HepG2 (cell line): ENCODE measurements around the gene ALPK3. TPM values are rescaled to one million over a fixed set of nuclear protein-coding genes. Genes with fewer than 3 reads are reported as not detected.

ENCODE experiments used
- AKAP8 ChIP-seq: sonication (generic); formaldehyde crosslinking; IDR thresholded peaks from 2 replicates; pipeline ENCODE4 v1.5.1; 2020; ENCODE audit warnings: mild to moderate bottlenecking, missing genetic modification reagents
- FIP1L1 ChIP-seq: fragments of 200-400 bp; formaldehyde crosslinking; IDR thresholded peaks from 2 replicates; pipeline ENCODE4 v1.6.1; 2018; ENCODE audit warnings: low read depth, mild to moderate bottlenecking, low read length, moderate library complexity, borderline replicate concordance; ENCODE audit not compliant: insufficient read depth
- MZF1 ChIP-seq: sonication (generic); formaldehyde crosslinking; IDR thresholded peaks from 2 replicates; pipeline ENCODE4 v1.8.1; 2023; ENCODE audit warnings: mild to moderate bottlenecking, missing genetic modification reagents, borderline replicate concordance
- NFIC ChIP-seq: IDR thresholded peaks from 2 replicates; pipeline ENCODE4 v1.6.1; 2012; ENCODE audit warnings: mild to moderate bottlenecking, low read length, inconsistent platforms
- NKX3-1 ChIP-seq: sonication (generic); formaldehyde crosslinking; IDR thresholded peaks from 2 replicates; pipeline ENCODE4 v1.5.0; 2020; ENCODE audit warnings: missing genetic modification reagents
- NR2C2 ChIP-seq: sonication (generic); formaldehyde crosslinking; IDR thresholded peaks from 2 replicates; pipeline ENCODE4 v1.4.0; 2020; ENCODE audit warnings: missing genetic modification reagents, mild to moderate bottlenecking, moderate library complexity, borderline replicate concordance
- TBX2 ChIP-seq: sonication (generic); formaldehyde crosslinking; IDR thresholded peaks from 2 replicates; pipeline ENCODE4 v1.5.0; 2020; ENCODE audit warnings: missing genetic modification reagents, mild to moderate bottlenecking, borderline replicate concordance
- XRCC5 ChIP-seq: fragments of 200-400 bp; formaldehyde crosslinking; optimal IDR thresholded peaks from 2 replicates; pipeline ENCODE3; 2017; ENCODE audit warnings: mild to moderate bottlenecking, low read length
- ZBTB3 ChIP-seq: sonication (generic); formaldehyde crosslinking; IDR thresholded peaks from 2 replicates; pipeline ENCODE4 v1.4.0; 2020; ENCODE audit warnings: low read depth, mild to moderate bottlenecking, moderate library complexity, missing genetic modification reagents, borderline replicate concordance
- ZC3H4 ChIP-seq: sonication (generic); formaldehyde crosslinking; IDR thresholded peaks from 2 replicates; pipeline ENCODE4 v1.4.0; 2020; ENCODE audit warnings: missing genetic modification reagents, borderline replicate concordance
- ZFX ChIP-seq: sonication (generic); formaldehyde crosslinking; IDR thresholded peaks from 2 replicates; pipeline ENCODE4 v1.4.0; 2020; ENCODE audit warnings: mild to moderate bottlenecking, low read depth, missing genetic modification reagents, moderate library complexity
- ZNF251 ChIP-seq: sonication (generic); formaldehyde crosslinking; IDR thresholded peaks from 2 replicates; pipeline ENCODE4 v1.9.0; 2021; ENCODE audit warnings: mild to moderate bottlenecking, missing genetic modification reagents
- ZNF550 ChIP-seq: sonication (generic); formaldehyde crosslinking; IDR thresholded peaks from 2 replicates; pipeline ENCODE4 v1.4.0; 2020; ENCODE audit warnings: mild to moderate bottlenecking, missing genetic modification reagents, borderline replicate concordance
- ZNF564 ChIP-seq: sonication (generic); formaldehyde crosslinking; IDR thresholded peaks from 2 replicates; pipeline ENCODE4 v1.8.1; 2023; ENCODE audit warnings: mild to moderate bottlenecking, missing genetic modification reagents
- ZNF703 ChIP-seq: sonication (generic); formaldehyde crosslinking; IDR thresholded peaks from 2 replicates; pipeline ENCODE4 v1.5.1; 2020; ENCODE audit warnings: missing genetic modification reagents, mild to moderate bottlenecking, moderate library complexity, borderline replicate concordance
- ZSCAN31 ChIP-seq: sonication (generic); formaldehyde crosslinking; IDR thresholded peaks from 2 replicates; pipeline ENCODE4 v1.5.0; 2020; ENCODE audit warnings: low read depth, mild to moderate bottlenecking, missing genetic modification reagents
- polyA plus RNA-seq, 8 experiments: library from polyadenylated mRNA; depleted of rRNA in 3 of 8; stranded (reverse) in 7 of 8; unstranded in 1 of 8; fragments of >200 nt; fragmentation: Illumina TruSeq in 4 of 8; extraction: Trizol in 4 of 8; gene quantifications; 2 replicates each; pipeline versions ENCODE4 v1.2.1 to v1.2.3, GENCODE V29; 2011 to 2016; ENCODE audit warnings: low read depth in 4 of 8, missing spikeins in 1 of 8, mixed read lengths in 1 of 8; ENCODE audit not compliant: insufficient read depth in 1 of 8
- total RNA-seq, 5 experiments: library from RNA; depleted of rRNA; stranded (reverse); fragments of >200 nt; fragmentation: Illumina TruSeq; extraction: Trizol; gene quantifications; 2 replicates each; pipeline ENCODE4 v1.2.3, GENCODE V29; 2016; ENCODE audit warnings: low read depth in 1 of 5
- TF ChIP-seq, protein P1 (sequence below): sonication (generic); formaldehyde crosslinking; IDR thresholded peaks from 2 replicates; pipeline ENCODE4 v1.5.0; 2020; ENCODE audit warnings: mild to moderate bottlenecking, missing genetic modification reagents, moderate library complexity
- TF ChIP-seq, protein P2 (sequence below): sonication (generic); formaldehyde crosslinking; IDR thresholded peaks from 2 replicates; pipeline ENCODE4 v1.4.0; 2020; ENCODE audit warnings: missing genetic modification reagents, borderline replicate concordance
- TF ChIP-seq, protein P3 (sequence below): sonication (generic); formaldehyde crosslinking; IDR thresholded peaks from 2 replicates; pipeline ENCODE4 v1.4.0; 2020; ENCODE audit warnings: mild to moderate bottlenecking, low read depth, missing genetic modification reagents
- TF ChIP-seq, protein P4 (sequence below): sonication (generic); formaldehyde crosslinking; conservative IDR thresholded peaks from 2 replicates; pipeline ENCODE4 v1.4.0; 2020; ENCODE audit warnings: missing genetic modification reagents

ALPK3 gene
- total and polyA plus RNA-seq, 2 of the 13 experiments (the other 11 are each of a cell fraction or from before 2014, with no cell fraction given), result 0.04 to 0.42 TPM

DNA sequence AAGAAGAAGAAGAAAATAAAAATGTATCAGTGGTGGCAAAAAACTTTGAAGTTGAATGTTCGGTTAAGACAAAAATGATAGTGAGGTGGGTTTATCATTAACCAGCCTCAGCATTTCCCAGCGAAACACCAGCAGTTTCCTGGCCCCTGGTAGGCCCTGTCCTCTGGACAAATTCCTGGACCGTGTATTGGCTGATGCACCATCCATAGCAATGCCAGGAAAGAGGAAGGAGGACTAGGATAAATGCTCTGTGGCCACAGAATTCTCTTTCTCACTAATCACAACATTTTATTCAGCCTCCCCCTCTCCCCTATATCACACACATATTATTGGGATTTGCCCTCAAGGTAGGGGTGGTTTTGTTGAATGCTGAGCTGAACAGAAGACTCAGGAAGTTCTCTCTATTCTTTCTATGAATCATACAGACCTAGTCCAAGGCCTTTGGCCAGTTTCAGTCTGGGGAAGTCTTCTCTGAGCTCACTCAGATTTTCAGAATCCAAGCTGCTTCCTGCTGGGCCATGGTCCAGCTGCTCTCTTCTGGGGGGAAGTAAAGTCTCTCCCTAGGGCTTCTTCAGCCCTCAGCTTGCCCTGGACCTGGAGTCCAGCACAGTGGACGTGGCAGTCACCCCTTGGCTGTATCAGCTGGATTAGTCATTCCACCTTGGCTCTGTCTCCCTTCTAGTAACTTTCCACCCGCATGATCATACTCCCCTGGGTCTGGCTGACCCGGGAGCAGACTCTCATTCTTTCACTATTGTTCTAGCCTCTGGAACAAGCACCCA is 94.9 kb downstream of the ALPK3 start (continued):
- TF ChIP-seq, protein P1, sequence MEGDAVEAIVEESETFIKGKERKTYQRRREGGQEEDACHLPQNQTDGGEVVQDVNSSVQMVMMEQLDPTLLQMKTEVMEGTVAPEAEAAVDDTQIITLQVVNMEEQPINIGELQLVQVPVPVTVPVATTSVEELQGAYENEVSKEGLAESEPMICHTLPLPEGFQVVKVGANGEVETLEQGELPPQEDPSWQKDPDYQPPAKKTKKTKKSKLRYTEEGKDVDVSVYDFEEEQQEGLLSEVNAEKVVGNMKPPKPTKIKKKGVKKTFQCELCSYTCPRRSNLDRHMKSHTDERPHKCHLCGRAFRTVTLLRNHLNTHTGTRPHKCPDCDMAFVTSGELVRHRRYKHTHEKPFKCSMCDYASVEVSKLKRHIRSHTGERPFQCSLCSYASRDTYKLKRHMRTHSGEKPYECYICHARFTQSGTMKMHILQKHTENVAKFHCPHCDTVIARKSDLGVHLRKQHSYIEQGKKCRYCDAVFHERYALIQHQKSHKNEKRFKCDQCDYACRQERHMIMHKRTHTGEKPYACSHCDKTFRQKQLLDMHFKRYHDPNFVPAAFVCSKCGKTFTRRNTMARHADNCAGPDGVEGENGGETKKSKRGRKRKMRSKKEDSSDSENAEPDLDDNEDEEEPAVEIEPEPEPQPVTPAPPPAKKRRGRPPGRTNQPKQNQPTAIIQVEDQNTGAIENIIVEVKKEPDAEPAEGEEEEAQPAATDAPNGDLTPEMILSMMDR (CRISPR knock-in tag), result no peak
- TF ChIP-seq MZF1 (CRISPR knock-in tag) (no peak), ZNF550 (CRISPR knock-in tag) (no peak), XRCC5 (no peak), ZFX (CRISPR knock-in tag) (peak; percentile 81), ZNF703 (CRISPR knock-in tag) (no peak), NKX3-1 (CRISPR knock-in tag) (no peak), ZBTB3 (no peak), ZSCAN31 (no peak), NR2C2 (CRISPR knock-in tag) (no peak), NFIC (peak; percentile 54; the same call in 1 of the 2 replicates), ZNF564 (CRISPR knock-in tag) (no peak), FIP1L1 (no peak), AKAP8 (no peak), TBX2 (CRISPR knock-in tag) (no peak), ZNF251 (CRISPR knock-in tag) (no peak), ZC3H4 (CRISPR knock-in tag) (no peak)
- TF ChIP-seq, protein P2, sequence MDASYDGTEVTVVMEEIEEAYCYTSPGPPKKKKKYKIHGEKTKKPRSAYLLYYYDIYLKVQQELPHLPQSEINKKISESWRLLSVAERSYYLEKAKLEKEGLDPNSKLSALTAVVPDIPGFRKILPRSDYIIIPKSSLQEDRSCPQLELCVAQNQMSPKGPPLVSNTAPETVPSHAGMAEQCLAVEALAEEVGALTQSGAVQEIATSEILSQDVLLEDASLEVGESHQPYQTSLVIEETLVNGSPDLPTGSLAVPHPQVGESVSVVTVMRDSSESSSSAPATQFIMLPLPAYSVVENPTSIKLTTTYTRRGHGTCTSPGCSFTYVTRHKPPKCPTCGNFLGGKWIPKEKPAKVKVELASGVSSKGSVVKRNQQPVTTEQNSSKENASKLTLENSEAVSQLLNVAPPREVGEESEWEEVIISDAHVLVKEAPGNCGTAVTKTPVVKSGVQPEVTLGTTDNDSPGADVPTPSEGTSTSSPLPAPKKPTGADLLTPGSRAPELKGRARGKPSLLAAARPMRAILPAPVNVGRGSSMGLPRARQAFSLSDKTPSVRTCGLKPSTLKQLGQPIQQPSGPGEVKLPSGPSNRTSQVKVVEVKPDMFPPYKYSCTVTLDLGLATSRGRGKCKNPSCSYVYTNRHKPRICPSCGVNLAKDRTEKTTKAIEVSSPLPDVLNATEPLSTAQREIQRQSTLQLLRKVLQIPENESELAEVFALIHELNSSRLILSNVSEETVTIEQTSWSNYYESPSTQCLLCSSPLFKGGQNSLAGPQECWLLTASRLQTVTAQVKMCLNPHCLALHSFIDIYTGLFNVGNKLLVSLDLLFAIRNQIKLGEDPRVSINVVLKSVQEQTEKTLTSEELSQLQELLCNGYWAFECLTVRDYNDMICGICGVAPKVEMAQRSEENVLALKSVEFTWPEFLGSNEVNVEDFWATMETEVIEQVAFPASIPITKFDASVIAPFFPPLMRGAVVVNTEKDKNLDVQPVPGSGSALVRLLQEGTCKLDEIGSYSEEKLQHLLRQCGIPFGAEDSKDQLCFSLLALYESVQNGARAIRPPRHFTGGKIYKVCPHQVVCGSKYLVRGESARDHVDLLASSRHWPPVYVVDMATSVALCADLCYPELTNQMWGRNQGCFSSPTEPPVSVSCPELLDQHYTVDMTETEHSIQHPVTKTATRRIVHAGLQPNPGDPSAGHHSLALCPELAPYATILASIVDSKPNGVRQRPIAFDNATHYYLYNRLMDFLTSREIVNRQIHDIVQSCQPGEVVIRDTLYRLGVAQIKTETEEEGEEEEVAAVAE (CRISPR knock-in tag), result no peak; the same call in none of the 2 replicates
- TF ChIP-seq, protein P3, sequence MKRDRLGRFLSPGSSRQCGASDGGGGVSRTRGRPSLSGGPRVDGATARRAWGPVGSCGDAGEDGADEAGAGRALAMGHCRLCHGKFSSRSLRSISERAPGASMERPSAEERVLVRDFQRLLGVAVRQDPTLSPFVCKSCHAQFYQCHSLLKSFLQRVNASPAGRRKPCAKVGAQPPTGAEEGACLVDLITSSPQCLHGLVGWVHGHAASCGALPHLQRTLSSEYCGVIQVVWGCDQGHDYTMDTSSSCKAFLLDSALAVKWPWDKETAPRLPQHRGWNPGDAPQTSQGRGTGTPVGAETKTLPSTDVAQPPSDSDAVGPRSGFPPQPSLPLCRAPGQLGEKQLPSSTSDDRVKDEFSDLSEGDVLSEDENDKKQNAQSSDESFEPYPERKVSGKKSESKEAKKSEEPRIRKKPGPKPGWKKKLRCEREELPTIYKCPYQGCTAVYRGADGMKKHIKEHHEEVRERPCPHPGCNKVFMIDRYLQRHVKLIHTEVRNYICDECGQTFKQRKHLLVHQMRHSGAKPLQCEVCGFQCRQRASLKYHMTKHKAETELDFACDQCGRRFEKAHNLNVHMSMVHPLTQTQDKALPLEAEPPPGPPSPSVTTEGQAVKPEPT (CRISPR knock-in tag), result no peak
- TF ChIP-seq, protein P4, sequence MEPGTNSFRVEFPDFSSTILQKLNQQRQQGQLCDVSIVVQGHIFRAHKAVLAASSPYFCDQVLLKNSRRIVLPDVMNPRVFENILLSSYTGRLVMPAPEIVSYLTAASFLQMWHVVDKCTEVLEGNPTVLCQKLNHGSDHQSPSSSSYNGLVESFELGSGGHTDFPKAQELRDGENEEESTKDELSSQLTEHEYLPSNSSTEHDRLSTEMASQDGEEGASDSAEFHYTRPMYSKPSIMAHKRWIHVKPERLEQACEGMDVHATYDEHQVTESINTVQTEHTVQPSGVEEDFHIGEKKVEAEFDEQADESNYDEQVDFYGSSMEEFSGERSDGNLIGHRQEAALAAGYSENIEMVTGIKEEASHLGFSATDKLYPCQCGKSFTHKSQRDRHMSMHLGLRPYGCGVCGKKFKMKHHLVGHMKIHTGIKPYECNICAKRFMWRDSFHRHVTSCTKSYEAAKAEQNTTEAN (CRISPR knock-in tag), result 0 out of 2 replicates have a peak, but pooled peaks have one; percentile 53
